NOMO-1 treated with DMSO at 0.1 percent for 48 hours (cell line): ENCODE measurements around the gene TFPT.

ENCODE experiments used
- DNase-seq: peaks from one replicate; lab custom pipeline; 2025; ENCODE audit not compliant: unreplicated experiment; lab: John Stamatoyannopoulos, UW

The TFPT gene, protein sequence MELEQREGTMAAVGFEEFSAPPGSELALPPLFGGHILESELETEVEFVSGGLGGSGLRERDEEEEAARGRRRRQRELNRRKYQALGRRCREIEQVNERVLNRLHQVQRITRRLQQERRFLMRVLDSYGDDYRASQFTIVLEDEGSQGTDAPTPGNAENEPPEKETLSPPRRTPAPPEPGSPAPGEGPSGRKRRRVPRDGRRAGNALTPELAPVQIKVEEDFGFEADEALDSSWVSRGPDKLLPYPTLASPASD

DNA sequence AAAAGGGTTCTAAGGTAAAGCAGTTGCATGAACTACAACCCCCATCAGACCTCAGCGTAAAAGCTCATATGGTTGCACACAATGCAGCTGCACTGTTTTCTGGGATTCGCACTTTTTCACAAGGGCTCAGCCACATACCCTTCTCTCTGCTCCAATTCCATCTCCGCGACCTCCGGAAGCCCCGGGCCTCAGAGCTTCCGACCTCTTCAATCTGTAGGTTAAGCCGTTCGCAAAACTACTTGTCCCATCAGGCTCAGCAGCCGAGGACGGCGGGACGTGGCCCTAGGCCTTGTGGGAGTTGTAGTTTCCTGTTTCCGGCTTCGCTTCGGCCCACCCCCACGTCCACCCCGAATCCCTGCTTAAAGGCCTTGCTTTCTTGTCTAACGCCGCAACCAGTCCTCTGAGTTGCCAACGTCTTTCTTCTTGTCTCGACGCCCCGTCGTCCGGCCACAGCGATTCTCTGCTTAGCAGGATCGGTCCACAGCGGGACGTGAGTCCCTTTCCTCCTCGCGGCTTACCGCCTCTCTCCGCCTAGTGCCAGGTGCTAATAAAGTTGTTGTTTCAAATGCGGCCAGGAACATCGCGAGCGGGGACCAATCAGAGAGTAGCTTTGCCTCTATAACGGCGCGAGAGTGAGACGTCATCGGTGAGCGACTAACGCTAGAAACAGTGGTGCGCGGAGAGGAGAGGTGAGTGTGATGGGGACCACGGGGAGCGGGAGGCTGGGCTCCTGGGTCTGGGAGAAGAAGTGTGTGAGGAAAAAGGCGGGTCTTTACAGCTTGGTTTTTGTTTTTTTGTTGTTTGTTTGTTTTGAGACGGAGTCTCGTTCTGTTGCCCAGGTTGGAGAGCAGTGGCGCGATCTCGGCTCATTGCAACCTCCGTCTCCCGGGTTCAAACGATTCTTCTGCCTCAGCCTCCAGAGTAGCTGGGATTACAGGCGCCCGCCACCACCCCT lies at the start of gene TFPT, which contains the start of gene PRPF31:
Gene TFPT (minus strand): TSS at position 549 of the 955 bp plus-strand sequence. CDS start 388 bp downstream, at position 161.
Gene PRPF31 (plus strand): TSS at position 646 of the 955 bp plus-strand sequence. CDS start 2,525 bp downstream, outside the sequence.
- peak; percentile 98 for DNase-seq

- no peak for DNase-seq
Measured at GRCh38 chr19:54165222-54165621, 49.8 kb upstream of the TFPT start.

- DNase-seq = no peak
Measured at GRCh38 chr19:54164369-54165068, 49.1 kb upstream of the TFPT start.

GRCh38 chr19:54162884-54163283 lies 47.4 kb upstream of the TFPT start:
- no peak for DNase-seq

DNA sequence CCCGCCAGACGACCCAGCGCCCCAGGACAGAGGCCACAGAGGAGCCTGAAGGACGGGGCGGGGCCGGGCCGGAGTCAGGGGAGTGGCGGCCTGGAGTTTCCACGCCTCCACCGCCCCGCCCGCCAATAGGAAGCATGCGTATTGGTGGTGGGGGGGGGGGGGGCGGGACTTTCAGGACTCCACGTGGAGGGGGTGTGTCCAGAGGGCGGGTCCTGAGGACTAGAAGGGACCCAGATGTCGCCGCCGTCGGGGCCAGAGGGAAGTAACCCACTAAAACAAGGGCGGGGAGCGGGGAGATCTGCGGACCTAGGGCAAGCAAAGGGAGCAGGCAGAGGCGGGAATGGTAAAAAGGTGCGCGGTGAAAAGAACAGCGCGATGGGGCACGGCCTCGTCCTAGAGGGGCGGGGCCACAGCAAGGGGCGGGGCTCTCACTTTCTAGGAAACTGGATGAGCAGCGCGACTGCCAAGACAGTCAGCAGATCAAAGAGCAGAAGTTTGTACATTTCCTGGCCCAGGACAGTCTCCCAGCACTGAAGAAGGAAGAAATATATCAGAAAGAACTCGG lies 46.9 kb upstream of the TFPT start:
- DNase-seq = peak; percentile 95

GRCh38 chr19:54160854-54161253 lies 45.4 kb upstream of the TFPT start:
- no peak for DNase-seq

- no peak for DNase-seq
Measured at GRCh38 chr19:54160182-54160811, 44.8 kb upstream of the TFPT start.

- peak; percentile 100 for DNase-seq
Measured at GRCh38 chr19:54159352-54160181, 44.1 kb upstream of the TFPT start, which contains the start of gene LENG1. LENG1 (minus strand) TSS chr19:54159721; CDS start chr19:54159695, 26 bp downstream.

- DNase-seq = peak; percentile 47
Measured at GRCh38 chr19:54158812-54159351, 43.4 kb upstream of the TFPT start.

DNA sequence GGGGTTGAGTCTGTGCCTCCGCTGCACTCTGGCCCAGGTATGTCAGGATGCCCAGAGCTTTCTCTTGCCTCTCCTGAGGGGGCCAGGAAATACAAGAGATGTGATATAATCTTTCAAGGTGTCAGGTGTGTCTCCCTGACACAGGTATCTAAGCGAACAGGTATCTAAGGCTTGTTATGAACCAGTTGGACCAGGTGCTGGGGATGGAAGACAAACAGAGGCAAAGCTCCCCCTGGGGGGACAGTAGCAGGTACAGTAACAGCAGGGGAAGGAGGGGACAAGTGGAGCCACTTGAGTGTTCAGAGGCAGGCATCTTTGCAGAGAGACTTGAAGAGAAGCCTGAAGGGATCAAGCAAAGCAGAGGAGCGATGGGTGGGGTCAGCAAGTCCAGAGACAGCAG lies 41.5 kb upstream of the TFPT start:
- no peak for DNase-seq

DNA sequence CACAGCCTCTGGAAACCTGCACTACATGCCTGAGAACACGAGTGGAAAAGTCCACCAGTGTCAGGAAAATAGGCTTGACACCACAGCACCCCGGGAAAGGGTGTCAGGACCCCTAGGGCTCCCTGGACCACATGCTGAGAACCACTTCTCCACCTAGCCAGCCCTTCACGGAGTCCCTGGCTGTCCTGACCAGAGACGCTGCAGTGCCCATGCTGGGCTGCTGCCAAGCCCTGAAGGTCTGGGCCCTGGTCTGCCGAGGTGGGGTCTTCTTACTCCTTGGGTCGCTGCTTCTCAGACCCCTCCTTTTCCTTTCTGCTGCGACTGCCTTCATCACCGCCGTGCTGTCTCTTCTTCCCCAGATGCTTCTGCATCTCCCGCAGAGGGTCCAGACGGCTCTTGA lies 41.0 kb upstream of the TFPT start:
- DNase-seq = no peak

DNA sequence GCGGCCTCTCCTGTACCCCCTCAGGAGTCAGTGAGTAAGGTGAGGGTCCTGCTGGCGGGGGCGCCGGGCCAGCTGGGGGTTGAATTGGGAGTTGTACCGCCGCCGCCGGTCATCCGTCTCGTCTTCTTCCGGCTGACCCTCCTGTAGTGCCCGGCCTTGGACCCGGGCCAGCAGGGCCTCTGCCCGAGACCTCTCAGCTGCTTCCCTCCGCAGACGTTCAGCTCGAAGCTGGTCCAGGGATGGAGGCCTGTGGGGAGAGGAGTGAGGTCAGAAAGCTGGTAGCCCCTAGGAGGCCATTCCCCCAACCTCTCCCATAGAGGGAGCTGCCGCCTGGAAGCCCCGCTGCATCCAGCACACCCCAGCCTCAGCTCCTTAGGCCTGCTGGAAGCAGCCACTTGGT lies 40.2 kb upstream of the TFPT start:
- no peak for DNase-seq

GRCh38 chr19:54154603-54155345 lies 39.3 kb upstream of the TFPT start:
- DNase-seq = no peak

DNA sequence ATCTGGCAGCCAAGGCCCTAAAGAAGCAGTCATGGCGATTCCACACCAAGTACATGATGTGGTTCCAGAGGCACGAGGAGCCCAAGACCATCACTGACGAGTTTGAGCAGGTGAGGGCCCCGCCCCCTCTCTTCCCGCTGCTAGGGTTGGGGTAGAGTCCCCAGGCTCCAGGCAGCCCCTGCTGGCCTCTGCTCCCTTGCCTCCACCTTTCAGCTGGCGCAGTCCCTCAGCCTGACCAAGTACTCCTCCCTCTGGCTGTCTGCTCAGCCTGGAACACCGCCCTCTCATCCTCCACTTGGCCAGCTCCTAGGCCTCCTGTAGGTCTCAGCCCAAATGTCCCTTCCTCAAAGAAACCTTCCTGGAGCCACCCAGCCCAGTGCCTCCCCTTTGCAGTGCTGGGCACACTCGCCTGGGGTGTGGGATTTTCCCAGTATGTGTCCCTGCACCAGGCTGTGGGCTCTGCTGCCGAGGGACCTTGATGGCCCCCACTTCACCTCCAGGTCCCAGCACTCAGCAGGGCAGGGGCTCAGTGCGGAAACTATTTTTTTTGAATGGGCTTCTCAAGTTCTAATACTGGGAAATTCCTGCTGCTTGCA lies 38.4 kb upstream of the TFPT start:
- no peak for DNase-seq

- DNase-seq = no peak
Measured at GRCh38 chr19:54152878-54153524, 37.5 kb upstream of the TFPT start.

- DNase-seq = no peak
Measured at GRCh38 chr19:54152267-54152666, 36.8 kb upstream of the TFPT start.

- no peak for DNase-seq
Measured at GRCh38 chr19:54151362-54152035, 36.0 kb upstream of the TFPT start.
